ENCODE data around the gene RPLP2.

RPLP2 gene

GRCh38 chr11:779955-780532 lies 29.7 kb upstream of the RPLP2 start:
- CTCF ChIA-PET: interaction anchor here (0.9 kb wide), 1 partner anchor 16 kb away, joined by 3 read pairs; no protein-coding TSS in a partner anchor

GRCh38 chr11:782264-783174 lies 27.2 kb upstream of the RPLP2 start:
- WGBS (ENCODE audit: insufficient coverage): 92% methylated on average over 23 of the region's 36 CpGs
- Histone ChIP-seq H3K27ac (ENCODE audit: insufficient read depth in 1 of 2, low read depth in 1 of 2, low read length in 2 of 2, poor library complexity in 1 of 2, severe bottlenecking in 2 of 2) (no peak overlapping the region), H3K27me3 (replicated peaks in 2 of 5; ENCODE audit: control insufficient read depth in 4 of 5, insufficient read depth in 5 of 5, low read length in 4 of 5) (no peaks in the 10 kb centered on the region), H3K4me3 (ENCODE audit: control insufficient read depth in 1 of 7, extremely low read depth in 1 of 7, insufficient read depth in 4 of 7, low read depth in 2 of 7, low read length in 6 of 7) (no peak overlapping the region), H3K9me3 (ENCODE audit: control extremely low read depth in 1 of 5, control insufficient read depth in 4 of 5, insufficient read depth in 2 of 5, low read depth in 1 of 5, low read length in 4 of 5) (no peaks in the 10 kb centered on the region), H3K36me3 (ENCODE audit: control insufficient read depth in 4 of 4, insufficient read depth in 4 of 4, low read length in 3 of 4) (peaks cover 0 to 11% (median 3%) of the 10 kb centered on the region in 4 experiments), H3K4me1 (ENCODE audit: control extremely low read depth in 1 of 4, control insufficient read depth in 4 of 4, insufficient read depth in 4 of 4, low read length in 3 of 4) (peaks cover 0 to 13% (median 8%) of the 10 kb centered on the region in 4 experiments)
- ChIA-PET CTCF (interaction anchor here (1.9 kb wide), 1 partner anchor 18 kb away, joined by 5 read pairs; no protein-coding TSS in a partner anchor), POLR2A (no interaction called here)
- no peak for DNase-seq

More at GRCh38 chr11:779955-780532, 29.7 kb upstream of the RPLP2 start:
- Histone ChIP-seq H3K4me3 (ENCODE audit: control insufficient read depth in 1 of 7, extremely low read depth in 1 of 7, insufficient read depth in 4 of 7, low read depth in 2 of 7, low read length in 6 of 7) (no peak overlapping the region), H3K27ac (ENCODE audit: insufficient read depth in 1 of 2, low read depth in 1 of 2, low read length in 2 of 2, poor library complexity in 1 of 2, severe bottlenecking in 2 of 2) (no peak overlapping the region), H3K36me3 (ENCODE audit: control insufficient read depth in 4 of 4, insufficient read depth in 4 of 4, low read length in 3 of 4) (peaks cover 0 to 11% (median 3%) of the 10 kb centered on the region in 4 experiments), H3K4me1 (ENCODE audit: control extremely low read depth in 1 of 4, control insufficient read depth in 4 of 4, insufficient read depth in 4 of 4, low read length in 3 of 4) (peaks cover 0 to 25% (median 19%) of the 10 kb centered on the region in 4 experiments), H3K9me3 (ENCODE audit: control extremely low read depth in 1 of 5, control insufficient read depth in 4 of 5, insufficient read depth in 2 of 5, low read depth in 1 of 5, low read length in 4 of 5) (no peaks in the 10 kb centered on the region), H3K27me3 (replicated peaks in 2 of 5; ENCODE audit: control insufficient read depth in 4 of 5, insufficient read depth in 5 of 5, low read length in 4 of 5) (no peaks in the 10 kb centered on the region)
- WGBS (ENCODE audit: insufficient coverage): 97% methylated on average over 16 of the region's 16 CpGs
- POLR2A ChIA-PET: no interaction called here
- no peak for DNase-seq

DNA sequence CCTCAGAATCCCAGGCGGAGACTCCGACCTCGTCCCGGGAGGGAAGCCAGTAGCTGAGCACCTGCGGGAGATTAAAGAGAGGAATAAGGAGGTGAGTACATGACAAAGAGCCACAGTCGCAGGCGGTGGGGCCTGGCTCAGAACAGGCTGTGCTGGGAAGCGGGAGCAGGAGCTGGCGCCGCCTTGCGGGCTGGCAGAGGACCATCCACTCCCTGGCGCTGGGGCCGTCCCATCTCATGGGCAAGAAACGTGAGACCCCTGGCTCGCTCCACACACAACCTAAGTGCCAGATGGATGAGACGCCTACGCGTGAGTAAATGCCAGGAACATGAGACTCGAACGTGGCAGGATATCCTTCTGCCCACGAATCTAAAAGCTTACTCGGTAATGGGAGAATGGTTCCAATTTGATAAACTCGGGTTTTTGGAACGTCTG lies 26.2 kb upstream of the RPLP2 start:
- H3K27me3 ChIP-seq (replicated peaks in 2 of 5; ENCODE audit: control insufficient read depth in 4 of 5, insufficient read depth in 5 of 5, low read length in 4 of 5): peaks cover 0 to 5% (median 0%) of the 10 kb centered on the region in 5 experiments
- CTCF ChIA-PET: interaction anchor here (1.1 to 1.9 kb wide), 3 partner anchors 12 to 29 kb away, joined by 3 to 5 read pairs (median 3); no protein-coding TSS in a partner anchor
- 58% methylated on average over 23 of the region's 24 CpGs for WGBS (ENCODE audit: insufficient coverage)
- H3K27ac ChIP-seq (ENCODE audit: insufficient read depth in 1 of 2, low read depth in 1 of 2, low read length in 2 of 2, poor library complexity in 1 of 2, severe bottlenecking in 2 of 2): no peak overlapping the region
- no peaks in the 10 kb centered on the region for H3K9me3 ChIP-seq (ENCODE audit: control extremely low read depth in 1 of 5, control insufficient read depth in 4 of 5, insufficient read depth in 2 of 5, low read depth in 1 of 5, low read length in 4 of 5)
- no peak overlapping the region for H3K4me3 ChIP-seq (ENCODE audit: control insufficient read depth in 1 of 7, extremely low read depth in 1 of 7, insufficient read depth in 4 of 7, low read depth in 2 of 7, low read length in 6 of 7)
- peak; percentile 57 to 75 (median 64) for DNase-seq
- peaks cover 0 to 11% (median 3%) of the 10 kb centered on the region in 4 experiments for H3K36me3 ChIP-seq (ENCODE audit: control insufficient read depth in 4 of 4, insufficient read depth in 4 of 4, low read length in 3 of 4)
- POLR2A ChIA-PET: no interaction called here
- H3K4me1 ChIP-seq (ENCODE audit: control extremely low read depth in 1 of 4, control insufficient read depth in 4 of 4, insufficient read depth in 4 of 4, low read length in 3 of 4): peaks cover 0 to 12% (median 9%) of the 10 kb centered on the region in 4 experiments

DNA sequence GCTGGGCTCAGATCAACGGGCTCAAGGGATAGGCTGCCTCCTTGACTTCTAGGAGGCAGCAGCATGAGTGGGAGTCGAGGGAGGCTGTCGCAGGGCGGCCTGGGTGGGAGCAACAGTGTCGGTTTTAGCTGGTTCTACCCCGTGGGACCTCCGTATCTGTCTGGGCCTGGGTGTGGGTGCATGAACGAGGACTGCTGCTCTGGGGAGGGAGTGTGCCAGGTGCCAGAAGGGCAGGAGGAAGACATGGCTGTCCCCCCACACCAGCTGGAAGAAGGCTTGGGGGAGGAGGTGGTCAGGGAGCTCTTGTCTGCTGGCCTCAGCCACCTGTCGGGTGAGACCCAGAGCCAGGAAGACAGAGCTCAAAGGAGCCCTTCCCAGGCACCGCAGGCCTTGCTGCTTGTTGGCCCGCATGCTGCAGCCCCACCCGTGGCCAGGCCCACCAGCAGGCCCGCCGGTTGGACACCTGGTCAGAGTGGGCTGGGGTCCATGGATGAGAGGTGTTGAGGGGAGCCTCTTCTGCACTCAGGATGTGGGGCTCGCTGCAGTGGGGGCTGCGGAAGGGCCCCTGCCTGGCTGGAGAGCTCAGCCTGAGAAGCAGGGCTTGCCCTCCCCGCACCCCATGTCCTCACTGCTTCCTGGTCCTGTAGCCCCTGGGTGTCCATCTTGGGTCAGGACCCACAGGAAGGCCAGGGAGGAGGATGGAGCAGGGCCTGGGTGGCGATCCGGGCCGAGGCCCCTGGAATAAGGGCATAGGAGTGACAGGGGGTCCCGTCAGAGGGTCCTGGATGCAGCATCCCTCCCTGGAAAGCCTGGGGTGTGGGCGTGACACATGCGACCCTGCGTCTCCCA lies 23.3 kb upstream of the RPLP2 start:
- POLR2A ChIA-PET: no interaction called here
- 94% methylated on average over 21 of the region's 24 CpGs for WGBS (ENCODE audit: insufficient coverage)

DNA sequence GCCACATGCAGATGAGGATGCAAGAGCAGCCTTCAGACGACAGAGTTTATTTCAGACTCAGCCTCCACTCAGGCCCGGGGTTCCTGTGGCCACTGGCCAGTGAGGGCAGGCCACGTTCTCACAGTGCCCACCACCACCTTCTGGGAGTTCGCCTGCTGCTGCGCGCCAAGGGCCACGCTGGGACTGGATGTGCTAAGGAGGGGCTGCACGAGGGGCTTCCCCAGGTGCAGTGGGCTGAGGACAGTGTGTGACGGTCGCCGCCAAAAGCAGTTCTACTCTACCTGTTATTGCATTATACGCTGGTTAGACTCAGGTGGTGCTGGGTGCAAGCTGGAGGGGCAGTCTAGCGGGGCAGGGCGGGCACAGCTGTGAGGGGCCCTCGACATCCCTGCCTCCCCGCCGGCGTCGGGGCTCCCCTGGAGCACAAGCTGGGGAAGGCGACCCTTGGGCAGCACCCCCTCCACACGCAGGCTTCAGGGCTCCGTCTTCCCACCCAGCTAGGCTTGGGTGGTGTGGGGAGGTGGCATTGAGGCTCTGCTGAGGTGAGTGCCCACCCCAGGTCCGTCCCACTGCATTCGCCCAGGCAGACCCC lies 22.6 kb upstream of the RPLP2 start:
- Histone ChIP-seq H3K36me3 (ENCODE audit: control insufficient read depth in 4 of 4, insufficient read depth in 4 of 4, low read length in 3 of 4) (peaks cover 0 to 12% (median 6%) of the 10 kb centered on the region in 4 experiments), H3K27ac (ENCODE audit: insufficient read depth in 1 of 2, low read depth in 1 of 2, low read length in 2 of 2, poor library complexity in 1 of 2, severe bottlenecking in 2 of 2) (no peak overlapping the region), H3K27me3 (replicated peaks in 2 of 5; ENCODE audit: control insufficient read depth in 4 of 5, insufficient read depth in 5 of 5, low read length in 4 of 5) (peaks cover 0 to 30% (median 9%) of the 10 kb centered on the region in 5 experiments), H3K9me3 (ENCODE audit: control extremely low read depth in 1 of 5, control insufficient read depth in 4 of 5, insufficient read depth in 2 of 5, low read depth in 1 of 5, low read length in 4 of 5) (no peaks in the 10 kb centered on the region), H3K4me1 (ENCODE audit: control extremely low read depth in 1 of 4, control insufficient read depth in 4 of 4, insufficient read depth in 4 of 4, low read length in 3 of 4) (peaks cover 0 to 12% (median 7%) of the 10 kb centered on the region in 4 experiments), H3K4me3 (ENCODE audit: control insufficient read depth in 1 of 7, extremely low read depth in 1 of 7, insufficient read depth in 4 of 7, low read depth in 2 of 7, low read length in 6 of 7) (no peak overlapping the region)
- no peak for DNase-seq
- WGBS (ENCODE audit: insufficient coverage): 96% methylated on average over 20 of the region's 24 CpGs
- ChIA-PET POLR2A (no interaction called here), CTCF (interaction anchor here (1.1 to 1.7 kb wide), 2 partner anchors 10 to 11 kb away, joined by 3 to 5 read pairs; no protein-coding TSS in a partner anchor)

More for the DNA sequence above, 23.3 kb upstream of the RPLP2 start:
- Histone ChIP-seq H3K4me3 (ENCODE audit: control insufficient read depth in 1 of 7, extremely low read depth in 1 of 7, insufficient read depth in 4 of 7, low read depth in 2 of 7, low read length in 6 of 7) (no peak overlapping the region), H3K27ac (ENCODE audit: insufficient read depth in 1 of 2, low read depth in 1 of 2, low read length in 2 of 2, poor library complexity in 1 of 2, severe bottlenecking in 2 of 2) (no peak overlapping the region), H3K36me3 (ENCODE audit: control insufficient read depth in 4 of 4, insufficient read depth in 4 of 4, low read length in 3 of 4) (peaks cover 0 to 5% (median 2%) of the 10 kb centered on the region in 4 experiments), H3K4me1 (ENCODE audit: control extremely low read depth in 1 of 4, control insufficient read depth in 4 of 4, insufficient read depth in 4 of 4, low read length in 3 of 4) (peaks cover 0 to 12% (median 7%) of the 10 kb centered on the region in 4 experiments), H3K9me3 (ENCODE audit: control extremely low read depth in 1 of 5, control insufficient read depth in 4 of 5, insufficient read depth in 2 of 5, low read depth in 1 of 5, low read length in 4 of 5) (no peaks in the 10 kb centered on the region), H3K27me3 (replicated peaks in 2 of 5; ENCODE audit: control insufficient read depth in 4 of 5, insufficient read depth in 5 of 5, low read length in 4 of 5) (peaks cover 0 to 30% (median 9%) of the 10 kb centered on the region in 5 experiments)
- CTCF ChIA-PET: interaction anchor here (1.1 to 1.7 kb wide), 2 partner anchors 10 kb away, joined by 3 to 5 read pairs; no protein-coding TSS in a partner anchor
- DNase-seq: no peak

DNA sequence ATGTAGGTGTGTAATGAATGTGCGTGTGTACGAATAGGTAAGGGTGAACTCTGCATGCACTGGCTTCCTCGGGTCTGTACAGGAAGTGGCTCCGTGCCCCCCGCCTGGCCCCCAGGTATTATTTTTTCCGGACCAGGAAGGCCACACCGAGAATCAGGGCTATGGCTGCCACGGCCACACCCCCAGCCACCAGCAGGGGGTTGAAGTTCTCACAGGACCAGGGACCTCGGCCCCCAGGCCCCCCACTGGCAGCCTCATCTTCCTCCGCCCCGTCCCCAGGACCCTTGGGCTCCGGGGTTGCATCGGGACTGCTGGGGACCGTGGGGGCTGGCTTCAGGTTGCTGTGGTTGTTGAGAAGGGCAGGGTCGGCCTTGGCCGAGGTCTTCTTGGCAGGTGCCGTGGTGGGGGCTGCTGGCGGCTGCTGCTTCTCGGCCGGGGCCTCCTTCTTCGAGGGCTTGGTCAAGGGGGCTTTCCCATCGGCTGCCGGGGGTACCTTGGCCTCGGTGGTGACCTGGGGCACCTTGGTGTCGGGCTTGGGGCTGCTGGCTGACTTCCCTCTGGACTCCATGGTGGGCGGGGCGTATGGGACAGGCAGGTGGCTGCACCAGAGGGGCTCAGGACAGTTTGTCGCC lies 21.6 kb upstream of the RPLP2 start:
- Histone ChIP-seq H3K36me3 (ENCODE audit: control insufficient read depth in 4 of 4, insufficient read depth in 4 of 4, low read length in 3 of 4) (peaks cover 0 to 20% (median 11%) of the 10 kb centered on the region in 4 experiments), H3K4me3 (ENCODE audit: control insufficient read depth in 1 of 7, extremely low read depth in 1 of 7, insufficient read depth in 4 of 7, low read depth in 2 of 7, low read length in 6 of 7) (peak overlapping the region in 1 of 7 experiments; percentile 42), H3K9me3 (ENCODE audit: control extremely low read depth in 1 of 5, control insufficient read depth in 4 of 5, insufficient read depth in 2 of 5, low read depth in 1 of 5, low read length in 4 of 5) (no peaks in the 10 kb centered on the region), H3K4me1 (ENCODE audit: control extremely low read depth in 1 of 4, control insufficient read depth in 4 of 4, insufficient read depth in 4 of 4, low read length in 3 of 4) (peaks cover 0 to 12% (median 7%) of the 10 kb centered on the region in 4 experiments), H3K27ac (ENCODE audit: insufficient read depth in 1 of 2, low read depth in 1 of 2, low read length in 2 of 2, poor library complexity in 1 of 2, severe bottlenecking in 2 of 2) (no peak overlapping the region), H3K27me3 (replicated peaks in 2 of 5; ENCODE audit: control insufficient read depth in 4 of 5, insufficient read depth in 5 of 5, low read length in 4 of 5) (peaks cover 0 to 30% (median 9%) of the 10 kb centered on the region in 5 experiments)
- DNase-seq: peak in 1 of 3 donors; percentile 22
- POLR2A ChIA-PET: no interaction called here
- 68% methylated on average over 18 of the region's 28 CpGs for WGBS (ENCODE audit: insufficient coverage)
- CTCF ChIA-PET: no interaction called here

Measured in common myeloid progenitor, CD34-positive (primary cell).